H9 (cell line): ENCODE results near the gene CD79A. TPM values are rescaled to one million over a fixed set of nuclear protein-coding genes. Genes with fewer than 3 reads are reported as not detected.

Experiments
- DNase-seq: peaks from one replicate; pipeline ENCODE4 v3.0.0-alpha.2; 2017
- H2AFZ ChIP-seq: one replicate; pipeline ENCODE4 v1.6.1; 2013; ENCODE audit warnings: mild to moderate bottlenecking, low read length, control low read depth, moderate library complexity
- H2AK5ac ChIP-seq: 2 replicates; pipeline ENCODE4 v1.6.1; 2013; ENCODE audit warnings: low read length, control low read depth, mixed read lengths; ENCODE audit not compliant: insufficient read length
- H2BK120ac ChIP-seq: one replicate; pipeline ENCODE4 v1.6.1; 2013; ENCODE audit warnings: low read depth, mild to moderate bottlenecking, low read length, control low read depth, inconsistent platforms; ENCODE audit not compliant: poor library complexity, severe bottlenecking
- H2BK12ac ChIP-seq: 2 replicates; pipeline ENCODE4 v1.6.1; 2013; ENCODE audit warnings: low read length, control low read depth, mixed read lengths, low read depth; ENCODE audit not compliant: insufficient read length
- H2BK15ac ChIP-seq: 2 replicates; pipeline ENCODE4 v1.6.1; 2013; ENCODE audit warnings: low read depth, low read length, control low read depth
- H2BK20ac ChIP-seq: one replicate; pipeline ENCODE4 v1.6.1; 2013; ENCODE audit warnings: low read depth, mild to moderate bottlenecking, low read length, control low read depth, inconsistent platforms; ENCODE audit not compliant: poor library complexity, severe bottlenecking
- H2BK5ac ChIP-seq: 2 replicates; pipeline ENCODE4 v1.6.1; 2013; ENCODE audit warnings: low read length, control low read depth, mixed read lengths; ENCODE audit not compliant: insufficient read length
- H3K14ac ChIP-seq: 2 replicates; pipeline ENCODE4 v1.6.1; 2013; ENCODE audit warnings: low read length, control low read depth; ENCODE audit not compliant: insufficient read depth
- H3K18ac ChIP-seq: 2 replicates; pipeline ENCODE4 v1.6.1; 2013; ENCODE audit warnings: low read depth, mild to moderate bottlenecking, mixed read lengths, low read length, control low read depth; ENCODE audit not compliant: insufficient read length
- H3K23ac ChIP-seq: 2 replicates; pipeline ENCODE4 v1.6.1; 2013; ENCODE audit warnings: low read length, control low read depth, mixed read lengths, low read depth; ENCODE audit not compliant: insufficient read length
- H3K23me2 ChIP-seq: 2 replicates; pipeline ENCODE4 v1.6.1; 2013; ENCODE audit warnings: low read depth, mild to moderate bottlenecking, mixed read lengths, low read length, control low read depth; ENCODE audit not compliant: insufficient read length, poor library complexity, severe bottlenecking
- H3K27ac ChIP-seq: 2 replicates; pipeline ENCODE4 v1.5.1; 2013; ENCODE audit warnings: low read length, control low read depth, mixed read lengths, low read depth; ENCODE audit not compliant: insufficient read length
- H3K27me3 ChIP-seq: 2 replicates; pipeline ENCODE4 v1.6.1; 2013; ENCODE audit warnings: low read length, control low read depth, inconsistent platforms; ENCODE audit not compliant: insufficient read depth
- H3K4ac ChIP-seq: 2 replicates; pipeline ENCODE4 v1.6.1; 2013; ENCODE audit warnings: low read depth, mild to moderate bottlenecking, control low read depth, inconsistent platforms, low read length, moderate library complexity
- H3K4me1 ChIP-seq: 2 replicates; pipeline ENCODE4 v1.6.1; 2013; ENCODE audit warnings: low read length, control low read depth, inconsistent platforms; ENCODE audit not compliant: insufficient read depth
- H3K4me2 ChIP-seq: 2 replicates; pipeline ENCODE4 v1.6.1; 2013; ENCODE audit warnings: low read length, control low read depth, mixed read lengths; ENCODE audit not compliant: insufficient read length, insufficient read depth
- H3K56ac ChIP-seq: 2 replicates; pipeline ENCODE4 v1.6.1; 2013; ENCODE audit warnings: low read depth, mild to moderate bottlenecking, mixed read lengths, low read length, control low read depth; ENCODE audit not compliant: insufficient read length
- H3K79me1 ChIP-seq: 2 replicates; pipeline ENCODE4 v1.6.1; 2013; ENCODE audit warnings: low read depth, mild to moderate bottlenecking, moderate library complexity, low read length, control low read depth, inconsistent platforms; ENCODE audit not compliant: insufficient read depth, poor library complexity, severe bottlenecking
- H3K79me2 ChIP-seq: 2 replicates; pipeline ENCODE4 v1.6.1; 2013; ENCODE audit warnings: low read length, control low read depth, inconsistent platforms; ENCODE audit not compliant: insufficient read depth
- H3K9ac ChIP-seq: 2 replicates; pipeline ENCODE4 v1.6.1; 2013; ENCODE audit warnings: low read length, control low read depth, mixed read lengths; ENCODE audit not compliant: insufficient read length; ENCODE audit errors: extremely low read depth
- H3K9me3 ChIP-seq: one replicate; pipeline ENCODE4 v1.6.1; 2013; ENCODE audit warnings: low read depth, low read length, inconsistent platforms; ENCODE audit not compliant: control insufficient read depth
- H3T11ph ChIP-seq: one replicate; pipeline ENCODE4 v1.6.1; 2013; ENCODE audit warnings: mild to moderate bottlenecking, low read length, control low read depth, inconsistent platforms
- H4K20me1 ChIP-seq: one replicate; pipeline ENCODE4 v1.6.1; 2013; ENCODE audit not compliant: control insufficient read depth, insufficient read length, insufficient read depth
- H4K5ac ChIP-seq: 2 replicates; pipeline ENCODE4 v1.6.1; 2013; ENCODE audit warnings: low read depth, mild to moderate bottlenecking, mixed read lengths, low read length, control low read depth; ENCODE audit not compliant: insufficient read length
- H4K8ac ChIP-seq: replicated peaks from 2 replicates; pipeline ENCODE4 v1.6.1; 2013; ENCODE audit warnings: low read length, control low read depth, mixed read lengths, low read depth; ENCODE audit not compliant: insufficient read length
- H4K91ac ChIP-seq: 2 replicates; pipeline ENCODE4 v1.6.1; 2013; ENCODE audit warnings: low read depth, mild to moderate bottlenecking, moderate library complexity, mixed read lengths, low read length, control low read depth; ENCODE audit not compliant: insufficient read length
- H3K27ac Mint-ChIP-seq, 3 experiments: 2 replicates in 2 of 3; 3 replicates in 1 of 3; pipeline ENCODE4 v1.8.0; 2020 to 2021; ENCODE audit warnings: mixed read lengths in 3 of 3, mild to moderate bottlenecking in 1 of 3, moderate library complexity in 1 of 3
- H3K27me3 Mint-ChIP-seq: 2 replicates; pipeline ENCODE4 v1.8.0; 2021; ENCODE audit warnings: low read depth, mild to moderate bottlenecking, moderate library complexity, mixed read lengths
- H3K36me3 Mint-ChIP-seq, 3 experiments: 2 replicates in 2 of 3; 3 replicates in 1 of 3; pipeline ENCODE4 v1.8.0; 2020 to 2021; ENCODE audit warnings: low read depth in 3 of 3, mixed read lengths in 3 of 3; ENCODE audit not compliant: insufficient read depth in 1 of 3
- H3K4me1 Mint-ChIP-seq, 2 experiments: 2 replicates each; pipeline ENCODE4 v1.8.0; 2020; ENCODE audit warnings: mixed read lengths in 2 of 2
- H3K4me3 Mint-ChIP-seq, 2 experiments: 2 replicates in 1 of 2; 3 replicates in 1 of 2; pipeline ENCODE4 v1.8.0; 2020 to 2021; ENCODE audit warnings: mild to moderate bottlenecking in 2 of 2, mixed read lengths in 2 of 2, moderate library complexity in 1 of 2
- H3K9me3 Mint-ChIP-seq, 2 experiments: 2 replicates in 1 of 2; 3 replicates in 1 of 2; pipeline ENCODE4 v1.8.0; 2020; ENCODE audit warnings: mild to moderate bottlenecking in 2 of 2, mixed read lengths in 2 of 2, moderate library complexity in 1 of 2
- CTCF ChIP-seq: fragments of 200-600 bp; sonication (generic); conservative IDR thresholded peaks from 3 replicates; pipeline ENCODE4 v1.8.0; 2021; ENCODE audit warnings: antibody characterized with exemption, mild to moderate bottlenecking
- WGBS: extraction: QIAGEN DNeasy Blood & Tissue Kit; methylation state at CpG from one replicate; pipeline ENCODE4 v1.1.7; 2013; ENCODE audit warnings: missing lambda C conversion rate, low lambda C conversion rate, mixed read lengths; ENCODE audit not compliant: insufficient read length; ENCODE audit errors: extremely low coverage; 5-methylcytosine and 5-hydroxymethylcytosine counted together
- total RNA-seq: library from RNA; stranded (reverse); gene quantifications from 2 replicates; pipeline ENCODE4 v1.2.1, GENCODE V29; 2021

CD79A gene
- total RNA-seq, 1 experiment from 2014 or later = 0.22 TPM

- Histone ChIP-seq H2BK120ac (no peak overlapping the region), H3K27ac (no peak overlapping the region), H3K4me2 (no peak overlapping the region), H3T11ph (no peak overlapping the region), H3K4ac (no peak overlapping the region), H3K56ac (no peak overlapping the region), H3K9ac (no peak overlapping the region), H2BK15ac (no peak overlapping the region), H4K8ac (no peak overlapping the region), H3K79me2 (no peaks in the 10 kb centered on the region), H3K23ac (peak overlapping the region; percentile 38), H2BK5ac (no peak overlapping the region), H2AFZ (no peak overlapping the region), H2BK12ac (no peak overlapping the region), H2AK5ac (no peak overlapping the region), H4K5ac (no peak overlapping the region), H3K14ac (no peak overlapping the region), H3K18ac (no peak overlapping the region), H3K4me1 (no peaks in the 10 kb centered on the region), H4K91ac (no peak overlapping the region), H3K23me2 (peaks cover 5% of the 10 kb centered on the region), H3K27me3 (peaks cover 91% of the 10 kb centered on the region), H2BK20ac (no peak overlapping the region), H4K20me1 (peaks cover 3% of the 10 kb centered on the region), H3K79me1 (no peaks in the 10 kb centered on the region), H3K9me3 (no peaks in the 10 kb centered on the region)
- no peak for TF ChIP-seq CTCF
- H3K36me3 Mint-ChIP-seq = no peaks in the 10 kb centered on the region
- peaks cover 0 to 2% of the 10 kb centered on the region in 2 experiments; a peak in 1 of 5 replicates for H3K9me3 Mint-ChIP-seq
- peaks cover 6 to 15% of the 10 kb centered on the region in 2 experiments; a peak in 3 of 4 replicates for H3K4me1 Mint-ChIP-seq
- H3K4me3 Mint-ChIP-seq = no peak overlapping the region
- WGBS = no CpG with 5 or more reads among the region's 27 CpGs
- H3K27ac Mint-ChIP-seq = no peak overlapping the region
- H3K27me3 Mint-ChIP-seq = no peaks in the 10 kb centered on the region; the same call in none of the 2 replicates
- DNase-seq = no peak
Measured at GRCh38 chr19:41915776-41916414, 38.8 kb downstream of the CD79A start.
